ENCODE measurements around the gene CAPN11. TPM values are rescaled to one million over a fixed set of nuclear protein-coding genes. Genes with fewer than 3 reads are reported as not detected.

The CAPN11 gene
- total and polyA plus RNA-seq, 12 donors = 0.09 to 0.72 (median 0.32) TPM; not detected in 4

DNA sequence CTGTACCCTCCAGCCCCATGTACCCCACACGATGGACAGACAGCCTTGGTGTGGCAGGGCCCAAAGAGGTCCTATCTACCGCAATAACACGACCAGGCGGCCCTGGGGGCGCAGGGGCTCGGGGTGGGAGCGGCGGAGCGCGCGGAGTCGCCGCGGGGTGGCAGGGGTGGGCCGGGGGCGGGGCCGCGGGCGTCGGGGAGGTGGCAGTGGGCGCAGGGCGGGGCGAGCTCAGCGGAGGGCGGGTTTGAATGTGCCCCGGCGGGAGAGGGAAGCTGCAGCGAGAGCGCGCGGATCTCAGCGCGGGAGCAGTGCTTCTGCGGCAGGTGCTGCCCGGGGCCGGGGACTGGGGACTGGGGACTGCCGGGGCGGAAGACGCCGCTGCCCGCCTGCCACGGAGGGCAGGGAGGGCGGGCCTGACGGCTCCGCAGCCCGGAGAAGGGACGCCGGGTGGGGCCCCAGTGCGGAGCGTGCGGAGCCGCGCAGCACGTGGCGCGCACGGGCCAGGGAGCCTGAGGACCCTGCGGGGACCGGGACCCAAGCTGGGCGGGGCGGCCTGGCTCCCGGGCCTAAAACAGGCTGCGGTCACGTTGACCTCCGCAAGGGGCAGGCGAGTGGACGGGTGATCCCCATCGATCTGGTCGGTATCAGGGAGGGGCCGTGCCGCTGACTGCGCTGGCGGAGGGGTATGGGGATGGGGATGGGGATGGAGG, 64.9 kb downstream of the CAPN11 start, which contains the start of gene SLC29A1:
Gene SLC29A1, plus strand, starts transcription at position 277 of the 710 bp plus-strand sequence. CDS start 3,719 bp downstream, outside the sequence.
- no peaks in the 10 kb centered on the region for H3K27me3 ChIP-seq
- peaks cover 46 to 97% (median 92%) of the 10 kb centered on the region in 9 donors for H3K4me1 ChIP-seq
- intact Hi-C loops (cut with DNase I) = loop anchor here in 1 of 10 donors (10.0 kb wide), 1 partner anchor 449 kb away; the partner anchor contains the start of gene VEGFA
- no peaks in the 10 kb centered on the region for H3K9me3 ChIP-seq
- DNase-seq (peak; percentile 77 to 85), ATAC-seq (peak; percentile 5 to 47 (median 20))
- H3K27ac ChIP-seq = peak within 1 kb of the TSS; percentile 82 to 98 (median 94)
- peak in 5 of 9 donors; percentile 6 to 43 (median 28) for TF ChIP-seq CTCF (IDR thresholded peaks at IDR 0.05)
- no peaks in the 10 kb centered on the region for H3K36me3 ChIP-seq
- WGBS, 2 donors = 1% methylated on average over 70 to 72 of the region's 73 CpGs
- H3K4me3 ChIP-seq = peak within 1 kb of the TSS; percentile 64 to 87 (median 74)

DNA sequence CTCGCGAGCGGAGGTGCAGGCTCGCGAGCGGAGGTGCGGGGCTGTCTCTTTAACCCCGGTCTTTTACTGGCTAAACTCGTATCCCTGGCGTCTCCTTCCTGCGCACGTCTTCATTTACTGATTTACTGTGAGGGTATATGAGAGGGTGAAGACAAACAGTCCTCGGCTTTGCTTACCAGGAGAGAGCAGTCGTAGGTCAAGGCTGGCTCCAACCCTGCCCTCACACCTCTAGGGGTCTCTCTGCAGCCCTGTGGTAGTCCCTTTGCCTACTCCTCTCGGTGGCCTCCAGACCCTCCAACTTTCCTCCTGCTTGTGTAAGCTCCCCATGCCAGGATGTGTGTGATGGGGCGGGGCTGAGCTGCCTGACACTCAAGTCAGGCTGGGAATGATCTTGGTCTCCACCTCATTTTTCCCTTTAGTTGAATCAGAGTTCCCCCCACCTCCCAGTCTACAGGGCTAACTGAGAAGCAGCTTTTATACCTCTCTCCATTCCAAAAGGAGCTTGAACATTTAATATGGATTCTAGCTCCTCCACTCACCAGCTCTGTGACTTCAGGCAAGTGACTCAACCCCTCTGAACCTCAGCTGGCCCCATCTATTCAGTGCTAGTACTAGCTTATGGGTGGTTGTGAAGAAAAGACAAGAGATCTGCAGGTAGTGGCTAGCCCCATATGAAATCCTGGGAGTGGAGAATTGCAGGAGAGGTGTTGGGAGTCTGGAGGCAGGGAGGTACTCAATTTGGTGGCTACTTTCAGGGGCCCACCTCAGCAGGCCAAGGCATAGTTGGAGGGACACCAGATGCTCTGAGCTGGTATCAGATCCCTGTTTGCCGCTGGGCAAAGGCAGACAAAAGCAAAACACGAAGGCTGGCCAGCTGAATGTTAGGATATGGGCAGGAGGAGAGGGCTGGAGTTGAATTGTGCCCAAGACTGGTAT, 65.7 kb downstream of the CAPN11 start:
- DNase-seq (no peak), ATAC-seq (no peak)
- Histone ChIP-seq H3K4me3 (peak overlapping the region; percentile 64 to 87 (median 74)), H3K27me3 (no peaks in the 10 kb centered on the region), H3K4me1 (peaks cover 46 to 97% (median 92%) of the 10 kb centered on the region in 9 donors), H3K36me3 (peaks cover 0 to 7% (median 0%) of the 10 kb centered on the region in 9 donors), H3K27ac (peak overlapping the region in 9 of 10 donors; percentile 88 to 98 (median 93)), H3K9me3 (no peaks in the 10 kb centered on the region)
- intact Hi-C loops (cut with DNase I) = loop anchor here in 1 of 10 donors (10.0 kb wide), 1 partner anchor 449 kb away; the partner anchor contains the start of gene VEGFA
- no peak for TF ChIP-seq CTCF (IDR thresholded peaks at IDR 0.05)
- 8% methylated on average over 13 to 18 of the region's 18 CpGs for WGBS, 2 donors

DNA sequence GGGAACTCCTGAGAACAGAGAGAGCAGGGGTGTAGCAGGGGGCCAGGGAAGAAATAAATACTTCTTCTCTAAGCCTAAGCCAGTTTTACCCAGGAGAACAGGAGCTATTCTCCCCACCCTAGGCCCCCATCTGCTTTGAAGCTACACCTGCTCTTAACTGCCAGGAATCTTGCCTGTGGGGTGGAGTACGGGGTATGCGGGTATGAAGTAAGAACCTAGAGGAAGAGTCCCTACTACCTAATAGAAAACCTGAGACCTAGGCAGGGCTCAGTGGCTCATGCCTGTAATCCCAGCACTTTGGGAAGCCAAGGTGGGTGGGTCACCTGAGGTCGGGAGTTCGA, 66.3 kb downstream of the CAPN11 start:
- H3K4me1 ChIP-seq = peaks cover 44 to 96% (median 90%) of the 10 kb centered on the region in 9 donors
- H3K27ac ChIP-seq = peak overlapping the region in 9 of 10 donors; percentile 88 to 98 (median 93)
- peaks cover 0 to 13% (median 0%) of the 10 kb centered on the region in 9 donors for H3K36me3 ChIP-seq
- no peaks in the 10 kb centered on the region for H3K9me3 ChIP-seq
- DNase-seq (no peak), ATAC-seq (no peak)
- no peaks in the 10 kb centered on the region for H3K27me3 ChIP-seq
- intact Hi-C loops (cut with DNase I) = loop anchor here in 1 of 10 donors (10.0 kb wide), 1 partner anchor 450 kb away; the partner anchor contains the start of gene VEGFA
- 59 to 74% methylated on average over 4 of the region's 4 CpGs for WGBS, 2 donors
- H3K4me3 ChIP-seq = peak overlapping the region in 6 of 10 donors; percentile 67 to 87 (median 77)
- no peak for TF ChIP-seq CTCF (IDR thresholded peaks at IDR 0.05)

All from heart right ventricle (tissue), 16 donors.